ENCODE data around the gene SMOC2. TPM values are rescaled to one million over a fixed set of nuclear protein-coding genes. Genes with fewer than 3 reads are reported as not detected.

The SMOC2 gene
- total and polyA plus RNA-seq, 2 of the 4 experiments (the other 2 are of a cell fraction), result not detected

DNA sequence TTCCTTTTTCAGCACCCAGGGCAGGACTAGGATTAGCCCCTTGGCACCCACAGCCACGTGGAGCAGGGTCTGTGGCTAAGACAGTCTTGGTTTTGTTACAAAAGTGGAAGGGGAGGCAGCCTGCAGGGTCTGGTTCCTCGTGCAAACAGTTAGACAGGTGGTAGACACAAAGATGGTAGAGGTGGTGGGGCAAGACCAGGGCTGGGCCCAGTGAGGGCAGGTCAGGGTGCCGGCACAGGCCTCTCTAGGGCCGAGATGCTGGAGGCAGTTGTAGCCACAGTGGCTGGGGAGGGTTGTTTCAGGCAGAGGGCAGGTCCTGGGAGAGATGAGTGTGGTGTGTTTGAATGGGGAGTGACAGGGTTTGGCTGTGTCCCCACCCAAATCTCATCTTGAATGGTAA, 161.6 kb downstream of the SMOC2 start:
- H3K14ac ChIP-seq (replicated peaks; ENCODE audit: low read depth, low read length), result no peak overlapping the region
- DNase-seq (no peak), ATAC-seq (ENCODE audit: low read depth) (no peak)
- H3K9me3 ChIP-seq (ENCODE audit: control insufficient read depth, insufficient read depth, low read length), result peaks cover 52% of the 10 kb centered on the region
- intact Hi-C loops (cut with micrococcal nuclease) (no loop called here), dilution Hi-C loops (cut with HindIII; ENCODE audit: low sequenced_read_pairs, unreplicated experiment) (no loop called here), in situ Hi-C loops (cut with MboI; ENCODE audit: low sequenced_read_pairs) (no loop called here)
- no TSS peak for BruUV-seq (replicated peaks)
- H2BK120ac ChIP-seq (ENCODE audit: low read depth, low read length), result no peak overlapping the region
- H3K9ac ChIP-seq (ENCODE audit: low read depth, low read length), result no peak overlapping the region
- no peak overlapping the region for H4K8ac ChIP-seq (ENCODE audit: low read depth in 2 of 2, low read length in 2 of 2)
- no peak overlapping the region for H2BK20ac ChIP-seq (ENCODE audit: low read depth, low read length)
- no peaks in the 10 kb centered on the region for H3K9me1 ChIP-seq (ENCODE audit: insufficient read depth, low read length)
- no peaks in the 10 kb centered on the region for H3K79me1 ChIP-seq (ENCODE audit: low read depth in 1 of 2, low read length in 2 of 2)
- H2BK15ac ChIP-seq (ENCODE audit: low read depth, low read length), result no peak overlapping the region
- H3K27me3 ChIP-seq (ENCODE audit: control insufficient read depth, insufficient read depth, low read length), result no peaks in the 10 kb centered on the region
- H3K4me2 ChIP-seq (ENCODE audit: low read depth, low read length), result no peak overlapping the region
- no peak overlapping the region for H2AK5ac ChIP-seq (ENCODE audit: low read depth, low read length)
- ChIA-PET POLR2A (ENCODE audit: unreplicated experiment) (no interaction called here), CTCF (no interaction called here)
- H4K5ac ChIP-seq (ENCODE audit: low read depth, low read length), result no peak overlapping the region
- no peak overlapping the region for H2AFZ ChIP-seq (replicated peaks; ENCODE audit: low read length, poor library complexity)
- no peak overlapping the region for H3K23ac ChIP-seq (ENCODE audit: low read depth, low read length)
- no peak overlapping the region for H2AK9ac ChIP-seq (replicated peaks; ENCODE audit: low read depth, low read length, poor library complexity)
- no peak overlapping the region for H3K27ac ChIP-seq (ENCODE audit: insufficient read depth, low read length)
- H2BK5ac ChIP-seq (ENCODE audit: low read depth, low read length, poor library complexity, severe bottlenecking), result no peak overlapping the region
- no peak for TF ChIP-seq CEBPB (IDR thresholded peaks at IDR 0.05; ENCODE audit: low read depth, low read length)
- TF ChIP-seq NFE2L2 (IDR thresholded peaks at IDR 0.05; ENCODE audit: low read depth, low read length), result no peak
- TF ChIP-seq RCOR1 (IDR thresholded peaks at IDR 0.05; ENCODE audit: insufficient replicate concordance, low read length), result no peak
- no peak overlapping the region for H3K18ac ChIP-seq (ENCODE audit: low read depth, low read length)
- H4K91ac ChIP-seq (ENCODE audit: insufficient read depth, low read depth, low read length), result no peak overlapping the region
- H3K4ac ChIP-seq (ENCODE audit: low read depth, low read length), result no peak overlapping the region
- no peaks in the 10 kb centered on the region for H3K4me1 ChIP-seq (ENCODE audit: control insufficient read depth, insufficient read depth, low read length)
- H3K4me3 ChIP-seq (ENCODE audit: insufficient read depth, low read depth, low read length), result no peak overlapping the region
- WGBS, 2 experiments (ENCODE audit: extremely low coverage in 2 of 2, insufficient read length in 1 of 2), result 0% methylated on average over 1 of the region's 4 CpGs; no CpG with 5 or more reads in 1 of the 2 experiments
- no peaks in the 10 kb centered on the region; the same call in 1 of the 2 replicates for H4K20me1 ChIP-seq (ENCODE audit: insufficient read depth, low read length)
- no peak overlapping the region for H3K56ac ChIP-seq (ENCODE audit: extremely low read depth, insufficient read depth, low read length)
- no peaks in the 10 kb centered on the region for H3K36me3 ChIP-seq (ENCODE audit: control insufficient read depth, insufficient read depth, low read length)

All from IMR-90 (cell line).